Stimulated activated CD4-positive, alpha-beta T cell treated with anti-CD3 and anti-CD28 coated beads, Interleukin-12 subunit alpha, Interleukin-12 subunit beta, amount 100 ng/mL, for 4 hours (primary cell): ENCODE data around the gene RAB12.
"Not testable (repeated sequence)": the region's sequence is repeated elsewhere in the genome, so short reads cannot be mapped to it uniquely, and the experiment has no call there.

ENCODE experiments used
- DNase-seq: peaks from one replicate; pipeline ENCODE4 v3.0.0-alpha.2; 2020

RAB12 gene

GRCh38 chr18:8651478-8652261 is 42.4 kb downstream of the RAB12 start:
- not testable (repeated sequence) for DNase-seq

GRCh38 chr18:8654503-8655451 is 45.5 kb downstream of the RAB12 start:
- DNase-seq, result no peak

GRCh38 chr18:8656232-8656631 is 47.0 kb downstream of the RAB12 start:
- DNase-seq, result no peak

- no peak for DNase-seq
Measured at GRCh38 chr18:8657050-8657820, 48.0 kb downstream of the RAB12 start.

GRCh38 chr18:8657873-8658470 is 48.7 kb downstream of the RAB12 start:
- DNase-seq, result no peak

GRCh38 chr18:8658858-8659485 is 49.7 kb downstream of the RAB12 start:
- DNase-seq, result no peak

GRCh38 chr18:8659609-8660242 is 50.5 kb downstream of the RAB12 start:
- DNase-seq, result no peak

GRCh38 chr18:8660316-8660715 is 51.1 kb downstream of the RAB12 start:
- no peak for DNase-seq

GRCh38 chr18:8661754-8662559 is 52.7 kb downstream of the RAB12 start:
- no peak for DNase-seq

GRCh38 chr18:8662560-8663255 is 53.5 kb downstream of the RAB12 start:
- no peak for DNase-seq

GRCh38 chr18:8667846-8668245 is 58.6 kb downstream of the RAB12 start:
- no peak for DNase-seq

GRCh38 chr18:8668381-8668780 is 59.1 kb downstream of the RAB12 start:
- no peak for DNase-seq

- no peak for DNase-seq
Measured at GRCh38 chr18:8669571-8669970, 60.3 kb downstream of the RAB12 start.

GRCh38 chr18:8673256-8674209 is 64.3 kb downstream of the RAB12 start:
- no peak for DNase-seq

- DNase-seq, result no peak
Measured at GRCh38 chr18:8675057-8675456, 65.8 kb downstream of the RAB12 start.

- no peak for DNase-seq
Measured at GRCh38 chr18:8681196-8681595, 72.0 kb downstream of the RAB12 start.

- DNase-seq, result no peak
Measured at GRCh38 chr18:8684577-8684976, 75.3 kb downstream of the RAB12 start.

- no peak for DNase-seq
Measured at GRCh38 chr18:8685141-8685913, 76.1 kb downstream of the RAB12 start.
